ENCODE data around the gene SH3GLB2. TPM values are rescaled to one million over a fixed set of nuclear protein-coding genes. Genes with fewer than 3 reads are reported as not detected.

SH3GLB2 gene
- total and polyA plus RNA-seq, 2 of the 8 experiments (the other 6 are each of a cell fraction or from before 2014, with no cell fraction given), result 52.7 to 79.9 TPM

DNA sequence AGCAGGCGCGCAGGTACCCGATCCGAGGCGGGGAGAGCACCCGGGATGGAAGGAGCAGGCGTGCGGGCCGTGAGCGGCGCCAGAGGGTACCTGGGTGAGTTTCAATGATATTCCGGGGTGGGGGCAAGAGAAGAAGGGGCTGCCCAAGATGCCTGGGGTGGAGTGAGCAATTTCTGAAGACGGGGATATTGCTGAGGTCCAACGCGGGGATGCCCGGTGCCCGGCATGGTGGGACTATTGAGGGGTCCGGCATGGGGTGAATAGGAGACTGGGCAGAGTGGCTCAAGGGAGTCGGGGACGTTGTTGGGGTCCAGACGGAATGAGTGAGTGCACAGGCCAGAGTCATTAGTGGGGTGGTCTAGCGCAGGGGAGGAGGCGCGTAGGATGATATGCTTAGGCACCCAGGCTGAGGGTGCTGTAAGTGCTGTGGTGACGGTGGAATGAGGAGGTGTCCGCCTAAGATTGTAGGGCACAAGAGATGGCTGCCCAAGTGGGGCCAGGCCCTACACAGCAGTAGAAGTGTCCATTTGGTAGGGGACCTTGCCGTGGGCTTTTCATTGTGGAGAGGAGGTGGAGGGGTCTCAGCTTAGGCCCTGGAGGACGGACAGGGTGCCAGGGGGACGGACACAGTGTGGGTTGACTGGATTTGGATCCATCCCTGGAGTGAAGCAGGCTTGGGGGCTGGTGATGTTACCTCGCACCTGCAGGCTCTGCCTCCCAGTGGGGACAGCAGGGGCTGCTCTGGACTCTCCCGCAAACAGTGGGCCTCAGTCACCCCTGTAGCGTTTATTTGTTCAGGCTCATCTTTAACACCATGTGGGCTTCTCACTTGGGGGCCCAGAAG is 9.0 kb upstream of the SH3GLB2 start:
- Histone ChIP-seq H3K23me2 (ENCODE audit: low read depth, low read length) (peaks cover 7% of the 10 kb centered on the region), H2AFZ (ENCODE audit: low read length) (no peak overlapping the region), H3K4me3 (ENCODE audit: extremely low read depth in 1 of 4, insufficient read depth in 2 of 4, low read depth in 3 of 4, low read length in 4 of 4) (peak overlapping the region; percentile 87 to 97 (median 90)), H3K36me3 (ENCODE audit: control insufficient read depth in 2 of 4, insufficient read depth in 4 of 4, low read length in 3 of 4) (peaks cover 0 to 8% (median 5%) of the 10 kb centered on the region in 4 experiments; a peak in 4 of 8 replicates), H3K18ac (ENCODE audit: extremely low read depth, low read length) (no peak overlapping the region), H3K27ac (ENCODE audit: low read depth, low read length) (no peak overlapping the region), H3K14ac (ENCODE audit: insufficient read length) (no peak overlapping the region), H4K91ac (replicated peaks; ENCODE audit: insufficient read length, low read length) (no peak overlapping the region), H3K56ac (replicated peaks; ENCODE audit: insufficient read length, low read depth, low read length) (peak overlapping the region; percentile 30), H3K4me2 (ENCODE audit: insufficient read depth in 1 of 2, low read depth in 2 of 2, low read length in 2 of 2) (peak overlapping the region; percentile 78 to 89), H3K79me2 (ENCODE audit: control insufficient read depth in 1 of 2, insufficient read depth in 2 of 2, low read length in 2 of 2) (peaks cover 0 to 23% of the 10 kb centered on the region in 2 experiments; a peak in 2 of 4 replicates), H3K9me3 (ENCODE audit: insufficient read depth in 2 of 2, low read depth in 1 of 2, low read length in 1 of 2) (no peaks in the 10 kb centered on the region), H2BK120ac (replicated peaks; ENCODE audit: low read depth, low read length) (no peak overlapping the region), H2BK15ac (ENCODE audit: low read length) (no peak overlapping the region), H2BK5ac (ENCODE audit: low read depth, low read length) (no peak overlapping the region), H3K27me3 (replicated peaks in 1 of 4; ENCODE audit: control insufficient read depth in 3 of 4, extremely low read depth in 1 of 4, insufficient read depth in 3 of 4, low read length in 3 of 4) (no peaks in the 10 kb centered on the region), H2BK20ac (ENCODE audit: low read length) (no peak overlapping the region), H4K5ac (ENCODE audit: insufficient read length, low read depth, low read length) (no peak overlapping the region), H4K20me1 (replicated peaks in 1 of 2; ENCODE audit: control insufficient read depth in 1 of 2, insufficient read depth in 2 of 2, low read length in 2 of 2) (peaks cover 0 to 5% of the 10 kb centered on the region in 2 experiments), H3K9ac (replicated peaks in 1 of 4; ENCODE audit: extremely low read depth in 1 of 4, low read depth in 3 of 4, low read length in 3 of 4) (peak overlapping the region; percentile 51 to 65 (median 63)), H3K4ac (replicated peaks; ENCODE audit: insufficient read length, low read depth, low read length) (peak overlapping the region; percentile 66), H3K79me1 (ENCODE audit: low read depth, low read length) (peaks cover 7% of the 10 kb centered on the region), H4K8ac (ENCODE audit: extremely low read depth, insufficient read depth, low read length) (peak overlapping the region; percentile 1; the same call in 1 of the 2 replicates), H3K23ac (ENCODE audit: insufficient read length) (no peak overlapping the region), H3K4me1 (replicated peaks in 1 of 4; ENCODE audit: control insufficient read depth in 3 of 4, insufficient read depth in 4 of 4, low read length in 3 of 4) (peaks cover 0 to 10% (median 5%) of the 10 kb centered on the region in 4 experiments; a peak in 5 of 7 replicates), H2AK5ac (ENCODE audit: low read depth, low read length) (no peak overlapping the region), H2BK12ac (ENCODE audit: low read depth, low read length) (no peak overlapping the region)
- no peak for DNase-seq (ENCODE audit: low read depth in 1 of 2, low spot score in 2 of 2)
- POLR2A ChIA-PET (ENCODE audit: partially characterized antibody), result interaction anchor here (0.5 to 1.7 kb wide), 9 partner anchors 8 to 477 kb away, joined by 3 to 8 read pairs (median 4); no protein-coding TSS in a partner anchor
- CTCF ChIA-PET (ENCODE audit: partially characterized antibody), result interaction anchor here (0.7 to 2.0 kb wide), 3 partner anchors 28 to 31 kb away, joined by 3 to 12 read pairs (median 4); no protein-coding TSS in a partner anchor
- no peak for FAIRE-seq
- 19% methylated on average over 32 of the region's 32 CpGs; no CpG with 5 or more reads in 1 of the 2 experiments for WGBS, 2 experiments (ENCODE audit: extremely low coverage in 1 of 2, insufficient coverage in 1 of 2, insufficient read length in 1 of 2, insufficient replicate concordance in 2 of 2, low coverage in 1 of 2, low lambda C conversion rate in 2 of 2, missing lambda C conversion rate in 1 of 2)
- TF ChIP-seq SIX5 (IDR thresholded peaks at IDR 0.05; ENCODE audit: low read depth, low read length) (no peak), KDM4A (IDR thresholded peaks at IDR 0.05; ENCODE audit: low read depth, low read length, severe bottlenecking) (peak; percentile 15), NANOG (IDR thresholded peaks at IDR 0.05; ENCODE audit: insufficient read depth, low read depth, low read length, poor library complexity, severe bottlenecking) (no peak), TEAD4 (IDR thresholded peaks at IDR 0.05; ENCODE audit: low read depth, low read length) (no peak), RAD21 (IDR thresholded peaks at IDR 0.05 in 1 of 2, conservative IDR thresholded peaks at IDR 0.05 in 1 of 2; ENCODE audit: low read depth in 2 of 2, low read length in 2 of 2) (no peak), KDM1A (IDR thresholded peaks at IDR 0.05; ENCODE audit: borderline replicate concordance, low read length) (no peak), KDM5A (IDR thresholded peaks at IDR 0.05; ENCODE audit: low read length) (no peak)
- TF ChIP-seq, protein P1, sequence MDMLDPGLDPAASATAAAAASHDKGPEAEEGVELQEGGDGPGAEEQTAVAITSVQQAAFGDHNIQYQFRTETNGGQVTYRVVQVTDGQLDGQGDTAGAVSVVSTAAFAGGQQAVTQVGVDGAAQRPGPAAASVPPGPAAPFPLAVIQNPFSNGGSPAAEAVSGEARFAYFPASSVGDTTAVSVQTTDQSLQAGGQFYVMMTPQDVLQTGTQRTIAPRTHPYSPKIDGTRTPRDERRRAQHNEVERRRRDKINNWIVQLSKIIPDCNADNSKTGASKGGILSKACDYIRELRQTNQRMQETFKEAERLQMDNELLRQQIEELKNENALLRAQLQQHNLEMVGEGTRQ (IDR thresholded peaks at IDR 0.05; ENCODE audit: low read length), result no peak
- TF ChIP-seq, protein P2, sequence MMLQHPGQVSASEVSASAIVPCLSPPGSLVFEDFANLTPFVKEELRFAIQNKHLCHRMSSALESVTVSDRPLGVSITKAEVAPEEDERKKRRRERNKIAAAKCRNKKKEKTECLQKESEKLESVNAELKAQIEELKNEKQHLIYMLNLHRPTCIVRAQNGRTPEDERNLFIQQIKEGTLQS (IDR thresholded peaks at IDR 0.05; ENCODE audit: insufficient read depth, low read depth, low read length), result no peak
